SK-N-MC (cell line): ENCODE data around the gene REC8.
A peak's percentile ranks its signal among the peaks of the same experiment; 100 is the strongest.

Source experiments
- DNase-seq: peaks from one replicate; pipeline ENCODE4 v3.0.0-alpha.2; 2011; ENCODE audit warnings: low read depth, low spot score
- H3K27ac ChIP-seq: fragments of 200-600 bp; sonication (generic); 2 replicates; pipeline ENCODE4 v1.5.1; 2016; ENCODE audit warnings: mixed run types
- H3K36me3 ChIP-seq: fragments of 200-600 bp; sonication (generic); 2 replicates; pipeline ENCODE4 v1.6.1; 2017; ENCODE audit warnings: antibody characterized with exemption, low read length, mixed read lengths; ENCODE audit not compliant: insufficient read depth
- H3K4me3 ChIP-seq: fragments of 200-600 bp; sonication (generic); 2 replicates; pipeline ENCODE4 v1.5.1; 2016
- H3K9ac ChIP-seq: fragments of 200-600 bp; sonication (generic); 2 replicates; pipeline ENCODE4 v1.8.0; 2017; ENCODE audit warnings: mixed run types, mixed read lengths; ENCODE audit not compliant: insufficient read length
- H3K9me3 ChIP-seq: fragments of 200-600 bp; sonication (generic); 2 replicates; pipeline ENCODE4 v1.6.1; 2017; ENCODE audit warnings: low read depth, mild to moderate bottlenecking, antibody characterized with exemption, low read length, moderate library complexity, mixed read lengths
- EZH2 ChIP-seq: fragments of 200-600 bp; sonication (generic); IDR thresholded peaks from one replicate; pipeline ENCODE4 v1.6.1; 2017; ENCODE audit warnings: antibody characterized with exemption
- FOXP2 ChIP-seq: optimal IDR thresholded peaks from 2 replicates; pipeline ENCODE3; 2011; ENCODE audit warnings: mild to moderate bottlenecking, moderate library complexity; ENCODE audit not compliant: insufficient read depth; ENCODE audit errors: extremely low read length, control extremely low read depth
- POLR2AphosphoS5 ChIP-seq: IDR thresholded peaks from 2 replicates; pipeline ENCODE4 v1.6.1; 2012; ENCODE audit warnings: mild to moderate bottlenecking, low read depth, low read length, borderline replicate concordance

REC8 gene

GRCh38 chr14:24190416-24190815 lies 18.5 kb downstream of the REC8 start:
- peaks cover 34% of the 10 kb centered on the region for H3K36me3 ChIP-seq
- DNase-seq, result no peak
- no peak for TF ChIP-seq FOXP2
- TF ChIP-seq EZH2, result no peak
- TF ChIP-seq POLR2AphosphoS5, result no peak

GRCh38 chr14:24192933-24193332 lies 21.1 kb downstream of the REC8 start:
- no peak for TF ChIP-seq FOXP2
- no peak overlapping the region for H3K4me3 ChIP-seq
- H3K9ac ChIP-seq, result no peak overlapping the region
- no peak for DNase-seq
- H3K9me3 ChIP-seq, result no peaks in the 10 kb centered on the region
- no peak overlapping the region for H3K27ac ChIP-seq
- H3K36me3 ChIP-seq, result peaks cover 16% of the 10 kb centered on the region

More at GRCh38 chr14:24190416-24190815, 18.5 kb downstream of the REC8 start:
- no peak overlapping the region for H3K9ac ChIP-seq
- no peaks in the 10 kb centered on the region for H3K9me3 ChIP-seq
- no peak overlapping the region for H3K27ac ChIP-seq
- no peak overlapping the region for H3K4me3 ChIP-seq

- peak overlapping the region; percentile 93 for H3K9ac ChIP-seq
- H3K9me3 ChIP-seq, result no peaks in the 10 kb centered on the region
- H3K4me3 ChIP-seq, result peak overlapping the region; percentile 96
- TF ChIP-seq FOXP2, result no peak
- DNase-seq, result no peak
- peaks cover 16% of the 10 kb centered on the region for H3K36me3 ChIP-seq
- H3K27ac ChIP-seq, result 0 out of 2 replicates have a peak overlapping the region, but pooled peaks have one; percentile 96
Observed at GRCh38 chr14:24194186-24194872, 22.4 kb downstream of the REC8 start.

- Histone ChIP-seq H3K9me3 (no peaks in the 10 kb centered on the region), H3K9ac (peak overlapping the region; percentile 93), H3K36me3 (peaks cover 16% of the 10 kb centered on the region), H3K27ac (peak overlapping the region; percentile 96; the same call in 1 of the 2 replicates), H3K4me3 (peak overlapping the region; percentile 96)
- TF ChIP-seq FOXP2, result no peak
- no peak for TF ChIP-seq EZH2
- TF ChIP-seq POLR2AphosphoS5, result no peak
- no peak for DNase-seq
Observed at GRCh38 chr14:24194873-24195185, 22.9 kb downstream of the REC8 start.

- Histone ChIP-seq H3K4me3 (peak within 1 kb of the TSS; percentile 96), H3K9me3 (no peaks in the 10 kb centered on the region), H3K27ac (peak within 1 kb of the TSS; percentile 96), H3K9ac (peak within 1 kb of the TSS; percentile 93), H3K36me3 (peaks cover 16% of the 10 kb centered on the region)
- DNase-seq, result no peak
- TF ChIP-seq POLR2AphosphoS5 (peak; percentile 78), FOXP2 (no peak), EZH2 (no peak)
Observed at GRCh38 chr14:24195186-24196070, 23.5 kb downstream of the REC8 start, which contains the start of gene TM9SF1. TM9SF1 (minus strand) TSS chr14:24195441; CDS start chr14:24195019, 422 bp downstream.

GRCh38 chr14:24196071-24197055 lies 24.5 kb downstream of the REC8 start:
- H3K27ac ChIP-seq, result peak overlapping the region; percentile 96
- DNase-seq, result no peak

GRCh38 chr14:24197056-24197450 lies 25.2 kb downstream of the REC8 start:
- H3K9me3 ChIP-seq, result no peaks in the 10 kb centered on the region
- peaks cover 17% of the 10 kb centered on the region for H3K36me3 ChIP-seq
- no peak for DNase-seq
- H3K4me3 ChIP-seq, result no peak overlapping the region
- TF ChIP-seq POLR2AphosphoS5 (no peak), FOXP2 (no peak), EZH2 (no peak)
- H3K27ac ChIP-seq, result no peak overlapping the region
- no peak overlapping the region for H3K9ac ChIP-seq

More at GRCh38 chr14:24196071-24197055, 24.5 kb downstream of the REC8 start:
- peak overlapping the region; percentile 96 for H3K4me3 ChIP-seq
- peaks cover 17% of the 10 kb centered on the region for H3K36me3 ChIP-seq
- peak overlapping the region; percentile 93 for H3K9ac ChIP-seq
- TF ChIP-seq POLR2AphosphoS5 (no peak), FOXP2 (no peak), EZH2 (no peak)
- no peaks in the 10 kb centered on the region for H3K9me3 ChIP-seq
